Neural progenitor cell (in vitro differentiated cells): ENCODE results near the gene EEF1AKMT3. TPM values are rescaled to one million over a fixed set of nuclear protein-coding genes. Genes with fewer than 3 reads are reported as not detected.

Source experiments
- DNase-seq: peaks from one replicate; pipeline ENCODE4 v3.0.0-alpha.2; 2016; ENCODE audit warnings: low spot score
- H2AFZ ChIP-seq: fragments of 200-600 bp; sonication (generic); replicated peaks from 2 replicates; pipeline ENCODE4 v1.6.1; 2016; ENCODE audit warnings: antibody characterized with exemption
- H3F3A ChIP-seq: fragments of 200-600 bp; sonication (generic); 2 replicates; pipeline ENCODE4 v1.6.1; 2016; ENCODE audit warnings: antibody characterized with exemption, low read depth
- H3K27ac ChIP-seq: fragments of 200-600 bp; sonication (generic); 2 replicates; pipeline ENCODE4 v1.5.1; 2016; ENCODE audit warnings: mild to moderate bottlenecking
- H3K27me3 ChIP-seq: fragments of 200-600 bp; sonication (generic); 2 replicates; pipeline ENCODE4 v1.6.1; 2016; ENCODE audit warnings: mild to moderate bottlenecking, moderate library complexity
- H3K36me3 ChIP-seq: fragments of 200-600 bp; sonication (generic); 2 replicates; pipeline ENCODE4 v1.5.1; 2016
- H3K4me1 ChIP-seq: fragments of 200-600 bp; sonication (generic); 2 replicates; pipeline ENCODE4 v1.6.1; 2016; ENCODE audit warnings: mixed run types
- H3K4me2 ChIP-seq: fragments of 200-600 bp; sonication (generic); 2 replicates; pipeline ENCODE4 v1.6.1; 2016
- H3K4me3 ChIP-seq: fragments of 200-600 bp; sonication (generic); 2 replicates; pipeline ENCODE4 v1.5.1; 2016
- H3K79me2 ChIP-seq: fragments of 200-600 bp; sonication (generic); 2 replicates; pipeline ENCODE4 v1.6.1; 2016; ENCODE audit warnings: low read depth
- H3K9ac ChIP-seq: fragments of 200-600 bp; sonication (generic); 2 replicates; pipeline ENCODE4 v1.6.1; 2016
- H3K9me3 ChIP-seq: fragments of 200-600 bp; sonication (generic); 2 replicates; pipeline ENCODE4 v1.5.1; 2016; ENCODE audit warnings: low read depth
- H4K20me1 ChIP-seq: fragments of 200-600 bp; sonication (generic); 2 replicates; pipeline ENCODE4 v1.6.1; 2016; ENCODE audit warnings: low read depth
- H3K27ac Mint-ChIP-seq: 3 replicates; pipeline ENCODE4 v1.8.0; 2021; ENCODE audit warnings: mixed read lengths
- H3K27me3 Mint-ChIP-seq: 2 replicates; pipeline ENCODE4 v1.8.0; 2022; ENCODE audit warnings: low read depth, mild to moderate bottlenecking, inconsistent platforms, moderate library complexity, mixed read lengths; ENCODE audit not compliant: insufficient read depth
- H3K36me3 Mint-ChIP-seq: 3 replicates; pipeline ENCODE4 v1.8.0; 2021; ENCODE audit warnings: mixed read lengths
- H3K4me1 Mint-ChIP-seq: 3 replicates; pipeline ENCODE4 v1.8.0; 2021; ENCODE audit warnings: mixed read lengths
- H3K4me3 Mint-ChIP-seq: 3 replicates; pipeline ENCODE4 v1.8.0; 2021; ENCODE audit warnings: mild to moderate bottlenecking, moderate library complexity, mixed read lengths
- H3K9me3 Mint-ChIP-seq: 3 replicates; pipeline ENCODE4 v1.8.0; 2020; ENCODE audit warnings: mixed read lengths
- CTCF ChIP-seq: fragments of 200-600 bp; sonication (generic); IDR thresholded peaks from 2 replicates; pipeline ENCODE4 v1.5.1; 2017; ENCODE audit warnings: antibody characterized with exemption, mild to moderate bottlenecking
- EZH2 ChIP-seq: fragments of 200-600 bp; sonication (generic); IDR thresholded peaks from 2 replicates; pipeline ENCODE4 v1.6.1; 2017; ENCODE audit warnings: antibody characterized with exemption, mild to moderate bottlenecking, moderate library complexity
- EZH2phosphoT487 ChIP-seq: fragments of 200-600 bp; sonication (generic); IDR thresholded peaks from 2 replicates; pipeline ENCODE4 v1.6.1; 2017; ENCODE audit warnings: antibody characterized with exemption
- total RNA-seq: library from RNA; depleted of rRNA; stranded (reverse); fragments of >200 nt; gene quantifications from 2 replicates; pipeline ENCODE4 v1.2.3, GENCODE V29; 2015; ENCODE audit warnings: low replicate concordance

The EEF1AKMT3 gene
- total RNA-seq, 1 donor from 2014 or later, result 2.1 TPM

GRCh38 chr12:57760347-57760982 lies 11.9 kb upstream of the EEF1AKMT3 start:
- H3K4me3 Mint-ChIP-seq, result no peak overlapping the region
- H3K27ac ChIP-seq, result no peak overlapping the region
- no peak overlapping the region for H3K4me2 ChIP-seq
- H3K4me1 ChIP-seq, result peaks cover 14% of the 10 kb centered on the region
- no peak overlapping the region for H2AFZ ChIP-seq
- H3K9ac ChIP-seq, result no peak overlapping the region
- H3K36me3 ChIP-seq, result no peaks in the 10 kb centered on the region
- H3K27ac Mint-ChIP-seq, result no peak overlapping the region
- peaks cover 14% of the 10 kb centered on the region for H3K4me1 Mint-ChIP-seq
- peaks cover 48% of the 10 kb centered on the region for H3K27me3 Mint-ChIP-seq
- H3K36me3 Mint-ChIP-seq, result peaks cover 12% of the 10 kb centered on the region
- peaks cover 27% of the 10 kb centered on the region for H3F3A ChIP-seq
- peaks cover 2% of the 10 kb centered on the region for H3K9me3 Mint-ChIP-seq
- peak; percentile 82 for DNase-seq
- no peaks in the 10 kb centered on the region for H3K9me3 ChIP-seq
- H3K4me3 ChIP-seq, result no peak overlapping the region
- peaks cover 75% of the 10 kb centered on the region for H4K20me1 ChIP-seq
- no peaks in the 10 kb centered on the region for H3K79me2 ChIP-seq
- TF ChIP-seq CTCF (no peak), EZH2phosphoT487 (no peak), EZH2 (no peak)
- H3K27me3 ChIP-seq, result peaks cover 59% of the 10 kb centered on the region

GRCh38 chr12:57761391-57761998 lies 10.9 kb upstream of the EEF1AKMT3 start:
- Histone ChIP-seq H4K20me1 (peaks cover 78% of the 10 kb centered on the region), H3K4me3 (no peak overlapping the region), H2AFZ (no peak overlapping the region), H3K9ac (no peak overlapping the region), H3K36me3 (no peaks in the 10 kb centered on the region), H3K79me2 (no peaks in the 10 kb centered on the region), H3K4me2 (no peak overlapping the region), H3K4me1 (peaks cover 13% of the 10 kb centered on the region), H3K27me3 (peaks cover 59% of the 10 kb centered on the region), H3K9me3 (no peaks in the 10 kb centered on the region), H3F3A (peaks cover 28% of the 10 kb centered on the region), H3K27ac (no peak overlapping the region)
- peaks cover 53% of the 10 kb centered on the region for H3K27me3 Mint-ChIP-seq
- H3K4me3 Mint-ChIP-seq, result no peak overlapping the region
- H3K9me3 Mint-ChIP-seq, result peaks cover 2% of the 10 kb centered on the region
- peaks cover 13% of the 10 kb centered on the region for H3K4me1 Mint-ChIP-seq
- no peak for DNase-seq
- H3K27ac Mint-ChIP-seq, result no peak overlapping the region
- TF ChIP-seq CTCF (no peak), EZH2phosphoT487 (no peak), EZH2 (no peak)
- peaks cover 10% of the 10 kb centered on the region for H3K36me3 Mint-ChIP-seq

- H3K4me3 Mint-ChIP-seq, result no peak overlapping the region
- Histone ChIP-seq H3K79me2 (no peaks in the 10 kb centered on the region), H3K4me2 (no peak overlapping the region), H3K27me3 (peaks cover 59% of the 10 kb centered on the region), H3K27ac (no peak overlapping the region), H3K9me3 (no peaks in the 10 kb centered on the region), H3K4me3 (no peak overlapping the region), H3F3A (peaks cover 32% of the 10 kb centered on the region), H3K36me3 (no peaks in the 10 kb centered on the region), H3K9ac (no peak overlapping the region), H4K20me1 (peaks cover 79% of the 10 kb centered on the region), H2AFZ (no peak overlapping the region), H3K4me1 (peaks cover 21% of the 10 kb centered on the region)
- H3K9me3 Mint-ChIP-seq, result peaks cover 2% of the 10 kb centered on the region
- peaks cover 11% of the 10 kb centered on the region for H3K36me3 Mint-ChIP-seq
- no peak overlapping the region for H3K27ac Mint-ChIP-seq
- peaks cover 55% of the 10 kb centered on the region for H3K27me3 Mint-ChIP-seq
- no peak for TF ChIP-seq CTCF
- no peak for DNase-seq
- peaks cover 14% of the 10 kb centered on the region for H3K4me1 Mint-ChIP-seq
Observed at GRCh38 chr12:57762463-57762862, 10.0 kb upstream of the EEF1AKMT3 start.
